ENCODE measurements around the gene PDE6B. TPM values are rescaled to one million over a fixed set of nuclear protein-coding genes. Genes with fewer than 3 reads are reported as not detected.

The PDE6B gene
- total and polyA plus RNA-seq, 2 of the 13 experiments (the other 11 are each of a cell fraction or from before 2014, with no cell fraction given): 0.38 to 0.40 TPM

DNA sequence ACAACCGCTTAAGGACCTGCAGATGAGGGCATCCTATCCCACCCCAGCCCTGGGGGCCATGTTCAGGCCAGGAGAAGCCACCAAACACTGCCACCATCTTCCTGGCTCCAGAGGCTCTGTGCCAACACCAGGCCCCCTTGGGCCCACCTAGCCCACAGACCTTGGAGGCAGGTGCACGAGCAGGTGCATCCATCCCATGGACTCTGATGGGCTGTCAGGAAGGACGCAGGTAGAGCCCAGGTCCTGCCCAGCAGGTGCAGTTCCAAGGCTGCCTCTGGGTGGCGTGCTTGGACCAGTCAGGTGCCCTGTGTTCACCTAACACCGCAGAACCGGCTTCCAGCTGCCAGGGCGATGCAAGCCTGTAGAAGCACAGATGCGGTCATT is 22.8 kb upstream of the PDE6B start (continued):
- TF ChIP-seq NFE2L2 (IDR thresholded peaks at IDR 0.05; ENCODE audit: low read length) (no peak), SIN3A (IDR thresholded peaks at IDR 0.05; ENCODE audit: borderline replicate concordance, low read depth, low read length) (no peak), ZNF235 (CRISPR knock-in tag; IDR thresholded peaks at IDR 0.05; ENCODE audit: borderline replicate concordance) (no peak), ZNF468 (CRISPR knock-in tag; IDR thresholded peaks at IDR 0.05) (no peak), ZNF672 (CRISPR knock-in tag; IDR thresholded peaks at IDR 0.05) (no peak), MXI1 (IDR thresholded peaks at IDR 0.05; ENCODE audit: borderline replicate concordance, low read depth, low read length) (no peak), MED13 (CRISPR knock-in tag; IDR thresholded peaks at IDR 0.05) (no peak), ARNT (IDR thresholded peaks at IDR 0.05) (no peak), KDM1A (CRISPR knock-in tag; IDR thresholded peaks at IDR 0.05) (no peak), JUND (CRISPR knock-in tag; IDR thresholded peaks at IDR 0.05) (no peak), SP1 (IDR thresholded peaks at IDR 0.05) (no peak), SP1 (CRISPR knock-in tag; IDR thresholded peaks at IDR 0.05) (no peak), CBX1 (IDR thresholded peaks at IDR 0.05; ENCODE audit: low read depth) (no peak), HMG20B (CRISPR knock-in tag; conservative IDR thresholded peaks at IDR 0.05) (no peak), ZBTB20 (CRISPR knock-in tag; IDR thresholded peaks at IDR 0.05; ENCODE audit: borderline replicate concordance, low read depth) (no peak), NFYC (CRISPR knock-in tag; IDR thresholded peaks at IDR 0.05) (no peak), PPARG (CRISPR knock-in tag; conservative IDR thresholded peaks at IDR 0.05) (no peak), NCOA2 (CRISPR knock-in tag; IDR thresholded peaks at IDR 0.05) (no peak)
- TF ChIP-seq, protein P1, sequence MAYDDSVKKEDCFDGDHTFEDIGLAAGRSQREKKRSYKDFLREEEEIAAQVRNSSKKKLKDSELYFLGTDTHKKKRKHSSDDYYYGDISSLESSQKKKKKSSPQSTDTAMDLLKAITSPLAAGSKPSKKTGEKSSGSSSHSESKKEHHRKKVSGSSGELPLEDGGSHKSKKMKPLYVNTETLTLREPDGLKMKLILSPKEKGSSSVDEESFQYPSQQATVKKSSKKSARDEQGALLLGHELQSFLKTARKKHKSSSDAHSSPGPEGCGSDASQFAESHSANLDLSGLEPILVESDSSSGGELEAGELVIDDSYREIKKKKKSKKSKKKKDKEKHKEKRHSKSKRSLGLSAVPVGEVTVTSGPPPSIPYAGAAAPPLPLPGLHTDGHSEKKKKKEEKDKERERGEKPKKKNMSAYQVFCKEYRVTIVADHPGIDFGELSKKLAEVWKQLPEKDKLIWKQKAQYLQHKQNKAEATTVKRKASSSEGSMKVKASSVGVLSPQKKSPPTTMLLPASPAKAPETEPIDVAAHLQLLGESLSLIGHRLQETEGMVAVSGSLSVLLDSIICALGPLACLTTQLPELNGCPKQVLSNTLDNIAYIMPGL (CRISPR knock-in tag; IDR thresholded peaks at IDR 0.05; ENCODE audit: borderline replicate concordance in 1 of 2, low read depth in 1 of 2): peak; percentile 45 to 62; a peak in 1 of 4 replicates
- TF ChIP-seq, protein P2, sequence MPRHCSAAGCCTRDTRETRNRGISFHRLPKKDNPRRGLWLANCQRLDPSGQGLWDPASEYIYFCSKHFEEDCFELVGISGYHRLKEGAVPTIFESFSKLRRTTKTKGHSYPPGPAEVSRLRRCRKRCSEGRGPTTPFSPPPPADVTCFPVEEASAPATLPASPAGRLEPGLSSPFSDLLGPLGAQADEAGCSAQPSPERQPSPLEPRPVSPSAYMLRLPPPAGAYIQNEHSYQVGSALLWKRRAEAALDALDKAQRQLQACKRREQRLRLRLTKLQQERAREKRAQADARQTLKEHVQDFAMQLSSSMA (CRISPR knock-in tag; IDR thresholded peaks at IDR 0.05): no peak
- TF ChIP-seq, protein P3, sequence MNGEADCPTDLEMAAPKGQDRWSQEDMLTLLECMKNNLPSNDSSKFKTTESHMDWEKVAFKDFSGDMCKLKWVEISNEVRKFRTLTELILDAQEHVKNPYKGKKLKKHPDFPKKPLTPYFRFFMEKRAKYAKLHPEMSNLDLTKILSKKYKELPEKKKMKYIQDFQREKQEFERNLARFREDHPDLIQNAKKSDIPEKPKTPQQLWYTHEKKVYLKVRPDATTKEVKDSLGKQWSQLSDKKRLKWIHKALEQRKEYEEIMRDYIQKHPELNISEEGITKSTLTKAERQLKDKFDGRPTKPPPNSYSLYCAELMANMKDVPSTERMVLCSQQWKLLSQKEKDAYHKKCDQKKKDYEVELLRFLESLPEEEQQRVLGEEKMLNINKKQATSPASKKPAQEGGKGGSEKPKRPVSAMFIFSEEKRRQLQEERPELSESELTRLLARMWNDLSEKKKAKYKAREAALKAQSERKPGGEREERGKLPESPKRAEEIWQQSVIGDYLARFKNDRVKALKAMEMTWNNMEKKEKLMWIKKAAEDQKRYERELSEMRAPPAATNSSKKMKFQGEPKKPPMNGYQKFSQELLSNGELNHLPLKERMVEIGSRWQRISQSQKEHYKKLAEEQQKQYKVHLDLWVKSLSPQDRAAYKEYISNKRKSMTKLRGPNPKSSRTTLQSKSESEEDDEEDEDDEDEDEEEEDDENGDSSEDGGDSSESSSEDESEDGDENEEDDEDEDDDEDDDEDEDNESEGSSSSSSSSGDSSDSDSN (CRISPR knock-in tag; IDR thresholded peaks at IDR 0.05): 0 out of 2 replicates have a peak, but pooled peaks have one; percentile 24
- TF ChIP-seq, protein P4, sequence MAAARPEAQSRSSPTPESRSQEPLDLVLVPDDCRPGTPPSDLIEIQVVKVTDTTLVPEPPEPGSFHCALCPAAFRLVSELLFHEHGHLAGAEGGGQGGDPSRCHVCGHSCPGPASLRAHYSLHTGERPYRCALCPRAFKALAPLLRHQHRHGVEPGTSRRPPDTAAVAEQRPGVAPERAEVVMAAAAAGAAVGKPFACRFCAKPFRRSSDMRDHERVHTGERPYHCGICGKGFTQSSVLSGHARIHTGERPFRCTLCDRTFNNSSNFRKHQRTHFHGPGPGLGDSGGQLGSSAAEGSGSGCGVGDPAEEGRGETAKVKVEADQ (CRISPR knock-in tag; IDR thresholded peaks at IDR 0.05; ENCODE audit: borderline replicate concordance): no peak
- TF ChIP-seq, protein P5, sequence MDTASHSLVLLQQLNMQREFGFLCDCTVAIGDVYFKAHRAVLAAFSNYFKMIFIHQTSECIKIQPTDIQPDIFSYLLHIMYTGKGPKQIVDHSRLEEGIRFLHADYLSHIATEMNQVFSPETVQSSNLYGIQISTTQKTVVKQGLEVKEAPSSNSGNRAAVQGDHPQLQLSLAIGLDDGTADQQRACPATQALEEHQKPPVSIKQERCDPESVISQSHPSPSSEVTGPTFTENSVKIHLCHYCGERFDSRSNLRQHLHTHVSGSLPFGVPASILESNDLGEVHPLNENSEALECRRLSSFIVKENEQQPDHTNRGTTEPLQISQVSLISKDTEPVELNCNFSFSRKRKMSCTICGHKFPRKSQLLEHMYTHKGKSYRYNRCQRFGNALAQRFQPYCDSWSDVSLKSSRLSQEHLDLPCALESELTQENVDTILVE (CRISPR knock-in tag; IDR thresholded peaks at IDR 0.05): no peak
- TF ChIP-seq, protein P6, sequence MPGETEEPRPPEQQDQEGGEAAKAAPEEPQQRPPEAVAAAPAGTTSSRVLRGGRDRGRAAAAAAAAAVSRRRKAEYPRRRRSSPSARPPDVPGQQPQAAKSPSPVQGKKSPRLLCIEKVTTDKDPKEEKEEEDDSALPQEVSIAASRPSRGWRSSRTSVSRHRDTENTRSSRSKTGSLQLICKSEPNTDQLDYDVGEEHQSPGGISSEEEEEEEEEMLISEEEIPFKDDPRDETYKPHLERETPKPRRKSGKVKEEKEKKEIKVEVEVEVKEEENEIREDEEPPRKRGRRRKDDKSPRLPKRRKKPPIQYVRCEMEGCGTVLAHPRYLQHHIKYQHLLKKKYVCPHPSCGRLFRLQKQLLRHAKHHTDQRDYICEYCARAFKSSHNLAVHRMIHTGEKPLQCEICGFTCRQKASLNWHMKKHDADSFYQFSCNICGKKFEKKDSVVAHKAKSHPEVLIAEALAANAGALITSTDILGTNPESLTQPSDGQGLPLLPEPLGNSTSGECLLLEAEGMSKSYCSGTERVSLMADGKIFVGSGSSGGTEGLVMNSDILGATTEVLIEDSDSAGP (CRISPR knock-in tag; IDR thresholded peaks at IDR 0.05; ENCODE audit: borderline replicate concordance): peak; percentile 22; the same call in 1 of the 2 replicates
